GM21367 (cell line): Measurements from ENCODE around the gene GRIN1.
A peak's percentile ranks its signal among the peaks of the same experiment; 100 is the strongest.

Experiments
- ATAC-seq: cut with Tn5 transposase; IDR thresholded peaks from one replicate; pipeline ENCODE4 v1.9.1; 2021; ENCODE audit not compliant: unreplicated experiment

The GRIN1 gene

GRCh38 chr9:137147091-137147792, 8.3 kb downstream of the GRIN1 start:
- ATAC-seq, result no peak

DNA sequence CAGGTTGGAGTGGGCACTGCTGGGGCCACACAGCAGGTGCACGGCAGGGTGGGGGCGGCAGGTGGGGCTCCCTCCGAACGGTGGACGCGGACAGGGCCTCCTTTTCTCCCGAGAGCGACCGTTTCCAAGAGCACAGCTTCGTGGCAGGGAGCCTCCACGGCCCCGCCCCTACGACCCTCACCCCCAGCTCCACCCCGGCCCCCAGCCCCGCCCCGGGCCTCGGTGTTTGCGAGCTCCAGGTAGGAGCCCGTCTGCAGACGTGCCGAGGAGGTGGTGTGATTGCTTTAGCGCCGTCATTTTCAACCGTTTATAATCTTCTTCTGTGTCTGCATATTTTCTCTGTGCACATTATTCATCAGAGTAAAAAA, 8.8 kb downstream of the GRIN1 start:
- ATAC-seq, result no peak

DNA sequence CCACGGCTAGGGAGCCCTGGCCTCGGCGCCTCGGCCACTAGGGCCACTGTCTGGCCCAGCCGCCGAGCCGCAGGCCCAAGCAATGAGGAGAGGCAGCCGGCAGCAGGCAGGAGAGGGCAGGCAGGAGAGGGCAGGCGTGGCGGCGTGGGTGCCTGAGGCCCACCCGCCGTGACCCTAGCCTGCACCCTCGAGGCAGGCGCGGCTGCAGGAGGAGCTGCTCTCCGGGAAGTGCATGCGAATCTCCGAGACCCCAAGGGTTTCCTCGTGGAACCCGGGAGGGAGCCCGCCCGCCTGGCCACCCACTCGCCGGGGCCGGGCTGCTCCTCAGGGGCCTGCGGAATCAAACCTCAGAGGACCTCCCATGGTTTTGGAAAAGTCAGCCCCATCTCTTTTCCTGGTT, 9.3 kb downstream of the GRIN1 start:
- no peak for ATAC-seq

GRCh38 chr9:137148661-137149060, 9.7 kb downstream of the GRIN1 start:
- ATAC-seq, result no peak

GRCh38 chr9:137149363-137149762, 10.4 kb downstream of the GRIN1 start:
- no peak for ATAC-seq

DNA sequence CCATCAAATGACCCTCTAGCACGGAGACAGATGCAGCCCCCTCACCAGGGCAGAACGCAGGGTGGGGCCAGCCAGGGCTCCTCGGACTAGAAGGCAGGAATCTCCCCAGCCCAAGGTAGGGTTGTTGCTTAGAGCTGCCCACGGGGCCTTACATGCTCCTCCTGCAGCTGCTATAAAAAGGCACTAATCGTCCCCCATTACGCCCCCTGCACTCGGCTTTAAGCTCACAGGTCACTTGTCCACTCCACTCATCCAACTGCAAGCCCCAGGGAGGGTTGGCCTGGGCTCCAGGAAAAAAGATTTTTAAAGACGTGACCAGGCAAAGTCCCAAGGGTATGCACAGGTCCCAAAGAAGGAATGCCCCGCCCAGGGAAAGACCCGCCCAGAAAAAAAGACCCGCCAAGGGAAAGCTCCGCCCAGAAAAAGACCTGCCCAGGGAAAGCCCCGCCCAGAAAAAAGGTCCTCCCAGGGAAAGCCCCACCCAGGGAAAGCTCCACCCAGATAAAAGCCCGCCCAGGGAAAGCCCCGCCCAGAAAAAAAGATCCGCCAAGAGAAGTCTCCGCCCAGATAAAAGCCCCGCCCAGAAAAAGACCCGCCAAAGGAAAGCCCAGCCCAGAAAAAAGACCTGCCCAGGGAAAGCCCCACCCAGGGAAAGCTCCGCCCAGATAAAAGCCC, 11.1 kb downstream of the GRIN1 start:
- ATAC-seq, result no peak

DNA sequence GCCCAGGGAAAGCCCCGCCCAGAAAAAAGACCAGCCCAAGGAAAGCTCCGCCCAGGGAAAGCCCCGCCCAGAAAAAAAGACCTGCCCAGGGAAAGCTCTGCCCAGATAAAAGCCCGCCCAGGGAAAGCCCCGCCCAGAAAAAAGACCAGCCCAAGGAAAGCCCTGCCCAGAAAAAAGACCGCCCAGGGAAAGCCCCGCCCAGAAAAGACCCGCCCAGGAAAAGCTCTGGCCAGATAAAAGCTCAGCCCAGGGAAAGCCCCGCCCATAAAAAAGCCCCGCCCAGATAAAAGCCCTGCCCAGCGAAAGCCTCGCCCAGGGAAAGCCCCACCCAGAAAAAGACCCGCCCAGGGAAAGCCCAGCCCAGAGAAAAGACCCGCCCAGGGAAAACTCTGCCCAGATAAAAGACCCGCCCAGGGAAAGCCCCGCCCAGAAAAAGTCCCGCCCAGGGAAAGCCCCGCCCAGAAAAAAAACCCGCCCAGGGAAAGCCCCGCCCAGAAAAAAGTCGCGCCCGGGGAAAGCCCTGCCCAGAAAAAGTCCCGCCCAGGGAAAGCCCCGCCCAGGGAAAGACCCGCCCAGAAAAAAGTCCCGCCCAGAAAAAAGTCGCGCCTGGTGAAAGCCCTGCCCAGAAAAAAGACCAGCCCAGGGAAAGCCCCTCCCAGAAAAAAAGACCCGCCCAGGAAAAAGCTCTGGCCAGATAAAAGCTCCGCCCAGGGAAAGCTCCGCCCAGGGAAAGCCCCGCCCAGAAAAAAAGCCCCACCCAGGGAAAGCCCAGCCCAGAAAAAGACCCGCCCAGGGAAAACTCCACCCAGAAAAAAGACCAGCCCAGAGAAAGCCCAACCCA, 11.9 kb downstream of the GRIN1 start:
- peak; percentile 30 for ATAC-seq

- ATAC-seq, result no peak
These were observed 14.0 kb downstream of the GRIN1 start for GRCh38 chr9:137152844-137153405.

GRCh38 chr9:137156567-137157375, 17.8 kb downstream of the GRIN1 start:
- no peak for ATAC-seq

DNA sequence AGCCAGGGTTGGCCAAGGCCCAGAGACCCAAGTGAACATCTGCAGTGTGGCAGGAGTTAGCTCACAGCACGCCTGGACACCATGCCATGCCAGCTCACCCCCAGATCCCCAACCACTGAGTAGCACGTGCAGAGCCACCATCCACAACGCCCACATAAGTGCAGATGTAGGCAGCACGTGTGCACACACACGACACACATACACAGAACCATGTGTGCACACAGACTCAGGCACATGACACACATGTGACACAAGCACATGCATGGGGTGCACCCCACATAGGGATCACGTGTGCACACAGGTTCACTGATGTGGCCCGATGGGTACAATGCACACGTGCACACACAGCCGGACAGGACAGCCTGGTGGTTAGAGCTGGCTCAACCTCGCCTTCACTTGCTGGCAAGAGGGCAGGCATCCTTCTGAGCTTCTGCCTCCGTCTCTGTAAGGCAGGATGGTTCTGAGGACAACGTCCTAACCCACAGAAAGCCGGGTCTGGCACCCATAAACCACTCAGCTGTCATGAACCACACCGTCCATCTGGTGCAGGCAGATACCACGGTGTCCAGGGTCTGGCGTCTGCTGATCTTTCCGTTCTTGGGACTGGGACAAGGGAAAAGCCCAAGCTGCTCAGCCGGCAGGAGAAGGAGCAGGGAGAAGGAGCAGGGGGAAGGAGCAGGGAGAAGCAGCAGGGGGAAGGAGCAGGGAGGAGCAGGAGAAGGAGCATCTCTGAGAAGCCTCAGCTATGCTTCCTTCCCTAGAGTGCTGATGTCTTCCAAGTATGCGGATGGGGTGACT, 18.9 kb downstream of the GRIN1 start:
- ATAC-seq, result no peak

GRCh38 chr9:137158625-137159024, 19.7 kb downstream of the GRIN1 start:
- ATAC-seq, result no peak

GRCh38 chr9:137159105-137160053, 20.4 kb downstream of the GRIN1 start:
- ATAC-seq, result no peak

DNA sequence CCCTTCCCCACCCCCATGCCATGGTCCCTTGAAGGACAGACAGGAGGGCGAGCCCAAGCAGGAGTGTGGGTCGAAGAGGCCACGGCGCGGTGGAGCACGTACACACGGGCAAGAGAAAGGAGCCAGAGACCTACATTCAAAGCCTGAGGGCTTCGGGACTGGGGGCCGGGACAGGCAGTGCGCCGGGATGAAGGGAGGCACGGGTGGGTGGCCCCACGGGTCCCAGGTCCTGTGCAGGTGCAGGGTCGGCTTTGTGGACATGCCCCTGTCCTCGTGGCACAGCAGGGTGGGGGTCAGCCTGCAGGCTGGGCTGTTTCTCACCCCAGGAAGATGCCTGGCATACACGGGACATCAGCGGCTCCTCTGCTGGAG, 21.1 kb downstream of the GRIN1 start:
- ATAC-seq, result no peak

GRCh38 chr9:137160716-137161557, 22.0 kb downstream of the GRIN1 start:
- ATAC-seq, result no peak

DNA sequence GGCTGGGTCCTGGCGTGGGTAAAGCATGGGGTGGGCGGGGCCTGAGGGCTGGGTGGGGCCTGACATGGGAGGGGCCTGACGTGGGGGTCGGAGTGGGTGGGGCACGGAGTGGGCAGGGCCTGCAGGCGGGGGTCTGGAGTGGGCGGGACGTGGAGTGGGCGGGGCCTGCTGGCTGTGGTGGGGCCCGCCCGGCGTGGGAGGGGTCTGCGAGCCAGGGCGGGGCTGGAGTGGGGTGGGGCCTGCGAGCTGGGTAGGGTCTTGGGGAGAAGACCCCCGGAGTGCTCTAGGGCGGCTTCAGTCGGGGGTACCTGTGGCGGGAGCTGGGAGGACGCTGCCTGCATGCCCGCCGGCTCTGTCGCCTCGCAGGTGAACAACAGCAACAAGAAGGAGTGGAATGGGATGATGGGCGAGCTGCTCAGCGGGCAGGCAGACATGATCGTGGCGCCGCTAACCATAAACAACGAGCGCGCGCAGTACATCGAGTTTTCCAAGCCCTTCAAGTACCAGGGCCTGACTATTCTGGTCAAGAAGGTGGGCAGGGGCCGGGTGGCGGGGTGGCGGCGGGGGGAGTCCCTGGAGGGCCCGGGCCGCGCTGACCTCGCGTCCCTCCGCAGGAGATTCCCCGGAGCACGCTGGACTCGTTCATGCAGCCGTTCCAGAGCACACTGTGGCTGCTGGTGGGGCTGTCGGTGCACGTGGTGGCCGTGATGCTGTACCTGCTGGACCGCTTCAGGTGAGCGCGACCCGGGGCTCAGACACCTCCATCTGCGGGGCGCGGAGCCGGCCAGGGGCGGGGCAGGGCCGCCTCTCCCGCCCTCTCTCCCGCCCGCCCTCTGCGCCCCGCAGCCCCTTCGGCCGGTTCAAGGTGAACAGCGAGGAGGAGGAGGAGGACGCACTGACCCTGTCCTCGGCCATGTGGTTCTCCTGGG, 22.9 kb downstream of the GRIN1 start:
- no peak for ATAC-seq

GRCh38 chr9:137162505-137163364, 23.8 kb downstream of the GRIN1 start:
- ATAC-seq, result no peak
